KOPT-K1 (cell line): Measurements from ENCODE around the gene RPS19.
"Not testable (repeated sequence)": the region's sequence is repeated elsewhere in the genome, so short reads cannot be mapped to it uniquely, and the experiment has no call there.

Source experiments
- H3K27ac ChIP-seq: fragments of 200-600 bp; sonication (generic); 2 replicates; pipeline ENCODE4 v1.5.1; 2016; ENCODE audit warnings: antibody characterized with exemption, mild to moderate bottlenecking, low read depth, low read length; ENCODE audit not compliant: poor library complexity, severe bottlenecking
- H3K36me3 ChIP-seq: fragments of 200-600 bp; sonication (generic); 2 replicates; pipeline ENCODE4 v1.5.1; 2017; ENCODE audit warnings: antibody characterized with exemption, mild to moderate bottlenecking, low read length, moderate library complexity; ENCODE audit not compliant: insufficient read depth
- H3K9me3 ChIP-seq: fragments of 200-600 bp; sonication (generic); 2 replicates; pipeline ENCODE4 v1.5.1; 2017; ENCODE audit warnings: antibody characterized with exemption, low read length, mild to moderate bottlenecking; ENCODE audit not compliant: insufficient read depth, poor library complexity, severe bottlenecking

Gene RPS19

DNA sequence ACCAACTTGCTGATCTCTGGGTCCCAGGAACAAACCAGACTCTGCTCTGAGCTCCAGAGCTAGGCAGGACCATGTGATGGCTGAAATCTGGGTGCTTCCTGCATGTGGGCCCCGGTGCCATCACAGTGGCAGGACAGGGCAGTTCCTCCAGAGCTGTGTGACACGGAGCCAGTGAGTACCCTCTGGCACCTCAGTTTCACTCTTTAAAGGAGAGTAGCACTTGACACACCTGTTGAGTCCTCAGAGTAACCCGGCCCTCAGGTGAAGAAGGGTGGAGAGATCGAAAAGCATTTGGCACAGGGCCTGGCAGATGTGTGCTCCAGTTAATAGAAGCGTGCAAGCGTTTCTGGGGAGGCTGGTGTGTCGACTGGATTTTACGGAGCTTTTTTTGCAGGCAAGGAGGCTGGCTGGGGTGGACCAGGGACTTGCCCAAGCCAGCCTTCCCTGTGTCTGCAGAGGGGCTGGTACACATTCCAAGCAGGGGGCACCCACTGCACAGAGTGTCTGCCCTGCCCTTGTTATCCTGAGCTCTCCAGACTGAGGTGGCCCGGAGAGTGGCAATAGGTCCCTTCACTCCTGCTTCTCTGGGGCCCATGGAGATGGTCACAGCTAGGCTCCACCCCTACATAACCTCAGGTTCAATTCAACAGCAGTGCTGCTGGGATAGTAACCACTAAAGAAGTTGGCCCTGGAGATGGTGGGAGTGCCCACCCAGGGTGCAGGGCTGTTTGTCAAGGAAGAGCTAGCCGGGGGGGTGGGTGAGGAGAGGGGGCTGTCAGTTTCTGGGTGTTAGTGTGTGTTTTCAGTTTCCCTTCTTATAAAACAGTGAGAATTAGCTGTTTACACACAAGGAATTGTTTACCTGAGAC lies 8.3 kb downstream of the RPS19 start:
- no peaks in the 10 kb centered on the region for H3K9me3 ChIP-seq
- H3K27ac ChIP-seq: peak overlapping the region; percentile 86
- peaks cover 94% of the 10 kb centered on the region for H3K36me3 ChIP-seq

- peak overlapping the region; percentile 86 for H3K27ac ChIP-seq
- H3K9me3 ChIP-seq: no peaks in the 10 kb centered on the region
- H3K36me3 ChIP-seq: peaks cover 88% of the 10 kb centered on the region
These were observed 8.9 kb downstream of the RPS19 start for GRCh38 chr19:41868989-41869300.

GRCh38 chr19:41869374-41869955 lies 9.4 kb downstream of the RPS19 start:
- H3K36me3 ChIP-seq: peaks cover 83% of the 10 kb centered on the region
- peak overlapping the region; percentile 86 for H3K27ac ChIP-seq
- no peaks in the 10 kb centered on the region for H3K9me3 ChIP-seq

- Histone ChIP-seq H3K27ac (peak overlapping the region; percentile 86), H3K9me3 (no peaks in the 10 kb centered on the region)
These were observed 10.4 kb downstream of the RPS19 start for GRCh38 chr19:41870401-41870873.

DNA sequence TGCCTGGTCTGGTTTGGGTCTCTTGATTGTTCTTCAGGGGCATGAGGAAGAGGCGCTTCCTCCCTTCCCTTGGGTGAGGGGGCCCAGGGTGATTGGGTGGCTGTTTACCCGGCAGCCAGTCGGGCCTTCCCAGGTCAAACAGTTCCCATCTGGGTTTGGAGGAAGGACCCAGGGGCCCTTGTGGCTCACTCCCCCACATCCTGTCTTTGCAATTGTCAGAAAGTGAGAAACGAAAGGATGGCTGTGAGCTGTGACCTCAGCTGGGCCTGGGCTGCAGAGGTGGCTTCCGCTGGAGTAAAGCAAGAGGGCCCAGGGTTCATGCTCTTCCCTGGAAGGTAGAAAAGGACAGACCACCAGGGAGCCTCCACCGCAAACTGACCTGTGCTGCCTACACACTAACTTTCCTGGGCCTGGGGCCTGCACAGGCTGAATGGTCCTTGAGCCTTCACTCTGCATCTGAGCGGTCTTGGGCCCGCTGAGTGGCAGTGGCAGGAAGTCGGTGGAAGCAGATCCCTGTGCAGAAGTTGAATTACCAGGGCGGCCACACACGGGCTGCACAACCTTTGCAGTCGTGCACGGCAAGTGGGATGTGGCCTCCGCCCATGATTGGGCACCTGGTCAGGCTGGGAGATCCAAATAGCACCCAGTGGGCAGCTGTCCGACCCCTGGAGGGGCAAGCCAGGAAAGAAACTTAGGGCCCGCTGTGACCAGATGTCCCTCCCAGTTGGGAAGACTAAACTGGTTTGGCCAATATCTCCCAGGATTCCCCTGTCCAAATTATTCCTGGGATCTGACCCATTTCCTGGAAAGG lies 11.7 kb downstream of the RPS19 start:
- Histone ChIP-seq H3K9me3 (no peaks in the 10 kb centered on the region), H3K27ac (peak overlapping the region; percentile 86), H3K36me3 (peaks cover 61% of the 10 kb centered on the region)

More at GRCh38 chr19:41870401-41870873, 10.4 kb downstream of the RPS19 start:
- peaks cover 73% of the 10 kb centered on the region for H3K36me3 ChIP-seq

DNA sequence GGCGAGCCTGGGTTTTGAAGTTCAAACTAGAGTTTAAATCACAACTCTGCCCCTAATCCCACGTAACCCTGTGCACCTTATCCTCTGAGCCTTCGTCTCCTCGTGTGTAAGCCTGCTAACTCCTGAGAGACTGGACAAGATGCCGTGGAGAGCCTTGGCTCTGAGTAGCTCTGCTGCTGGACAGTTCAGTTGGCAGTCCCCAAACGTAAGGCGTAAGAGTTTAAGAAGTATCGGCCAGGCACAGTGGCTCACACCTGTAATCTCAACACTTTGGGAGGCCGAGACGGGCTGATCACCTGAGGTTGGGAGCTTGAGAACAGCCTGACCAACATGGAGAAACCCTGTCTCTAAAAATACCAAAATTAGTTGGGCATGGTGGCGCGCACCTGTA lies 12.3 kb downstream of the RPS19 start:
- no peaks in the 10 kb centered on the region for H3K9me3 ChIP-seq
- peaks cover 55% of the 10 kb centered on the region for H3K36me3 ChIP-seq
- peak overlapping the region; percentile 86 for H3K27ac ChIP-seq

DNA sequence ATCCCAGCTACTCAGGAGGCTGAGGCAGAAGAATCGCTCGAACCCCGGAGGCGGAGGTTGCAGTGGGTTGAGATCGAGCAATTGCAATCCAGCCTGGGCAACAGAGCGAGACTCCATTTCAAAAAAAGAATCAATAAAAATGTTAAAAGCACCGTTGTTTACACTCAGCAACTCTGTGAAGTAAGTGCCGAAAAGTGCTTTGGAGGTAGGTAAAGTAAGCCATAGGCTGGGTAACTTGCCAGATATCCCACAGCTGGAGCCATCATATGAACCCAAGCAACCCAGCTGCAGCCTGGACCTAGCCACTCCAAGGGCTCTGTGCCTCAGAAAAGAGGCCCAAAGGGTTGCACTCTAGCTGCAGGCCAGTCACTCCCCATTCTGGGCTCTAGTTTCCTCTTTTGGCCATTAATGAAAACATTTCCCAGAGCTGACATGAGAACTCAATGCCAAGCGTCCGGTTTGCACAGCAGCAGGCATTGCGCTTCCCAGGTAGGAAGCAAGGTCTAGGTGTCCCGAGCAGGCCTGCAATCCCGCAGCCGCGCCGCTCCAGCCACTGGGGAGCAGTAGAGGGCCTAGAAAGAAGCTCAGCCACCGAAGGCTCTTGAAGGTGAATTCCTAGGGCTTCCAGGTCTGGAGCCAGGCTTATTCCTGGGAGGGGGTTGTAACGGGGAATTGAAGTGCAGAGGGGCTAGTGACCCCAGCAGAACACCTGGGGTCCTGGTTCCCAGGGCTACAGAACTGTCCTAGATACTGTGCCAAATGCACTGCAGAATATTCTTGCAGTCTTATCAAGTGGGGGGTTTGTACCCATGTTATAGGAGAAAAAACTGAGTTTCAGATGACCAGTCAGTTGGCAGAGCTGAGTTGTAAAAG lies 13.0 kb downstream of the RPS19 start:
- H3K36me3 ChIP-seq: peaks cover 49% of the 10 kb centered on the region
- H3K27ac ChIP-seq: peak overlapping the region; percentile 86
- no peaks in the 10 kb centered on the region for H3K9me3 ChIP-seq

GRCh38 chr19:41875973-41876372 lies 15.9 kb downstream of the RPS19 start:
- Histone ChIP-seq H3K27ac (peak overlapping the region; percentile 89), H3K36me3 (peaks cover 19% of the 10 kb centered on the region)
- not testable (repeated sequence) for H3K9me3 ChIP-seq

- Histone ChIP-seq H3K27ac (peak within 1 kb of the TSS; percentile 89), H3K9me3 (no peaks in the 10 kb centered on the region), H3K36me3 (peaks cover 12% of the 10 kb centered on the region)
These were observed 17.1 kb downstream of the RPS19 start, which contains the start of gene CD79A for GRCh38 chr19:41876847-41877832. CD79A (plus strand) TSS chr19:41877279; CDS start chr19:41877305, 26 bp downstream.

- Histone ChIP-seq H3K27ac (peak overlapping the region; percentile 89), H3K9me3 (no peaks in the 10 kb centered on the region), H3K36me3 (peaks cover 2% of the 10 kb centered on the region; the same call in 1 of the 2 replicates)
These were observed 18.2 kb downstream of the RPS19 start for GRCh38 chr19:41877916-41878905.

- no peak overlapping the region for H3K27ac ChIP-seq
- H3K36me3 ChIP-seq: no peaks in the 10 kb centered on the region
- H3K9me3 ChIP-seq: no peaks in the 10 kb centered on the region
These were observed 19.0 kb downstream of the RPS19 start for GRCh38 chr19:41879080-41879479.

DNA sequence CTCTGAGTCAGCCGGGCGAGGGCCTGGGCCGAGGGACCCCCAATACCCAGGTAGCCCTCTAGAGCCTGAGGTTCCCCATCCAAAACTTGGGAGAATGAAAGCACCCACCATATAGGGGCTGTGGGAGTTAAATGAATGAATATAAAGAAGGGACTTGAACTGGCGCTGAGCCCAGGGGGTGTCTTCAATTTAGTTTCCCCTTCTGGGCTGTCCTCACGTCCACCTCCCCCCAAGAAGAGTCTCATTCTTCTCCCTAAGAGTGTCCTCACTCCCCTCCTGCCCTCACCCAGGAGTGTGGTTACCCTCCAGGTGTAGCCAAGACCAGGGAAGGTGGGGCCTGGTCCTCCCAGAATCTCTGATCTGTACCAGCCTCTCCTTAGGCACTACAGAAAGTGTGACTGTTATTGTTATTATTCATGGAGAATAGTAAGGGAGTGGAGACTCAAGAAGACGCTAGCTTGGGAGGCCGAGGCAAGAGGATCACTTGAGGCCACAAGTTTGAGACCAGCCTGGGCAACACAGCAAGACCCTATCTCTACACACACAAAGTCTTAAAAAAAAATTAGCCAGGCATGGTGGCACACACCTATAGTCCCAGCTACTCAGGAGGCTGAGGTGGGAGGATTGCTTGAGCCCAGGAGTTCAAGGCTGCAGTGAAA lies 19.7 kb downstream of the RPS19 start:
- Histone ChIP-seq H3K36me3 (no peaks in the 10 kb centered on the region), H3K9me3 (no peaks in the 10 kb centered on the region), H3K27ac (peak overlapping the region; percentile 7)
